Stimulated activated CD8-positive, alpha-beta memory T cell treated with anti-CD3 and anti-CD28 coated beads, Interleukin-15, amount 100 ng/mL, for 24 hours (primary cell): ENCODE results near the gene RYR2.

Source experiments
- DNase-seq: peaks from one replicate; pipeline ENCODE4 v3.0.0-alpha.2; 2020; ENCODE audit warnings: low read depth

Gene RYR2

DNA sequence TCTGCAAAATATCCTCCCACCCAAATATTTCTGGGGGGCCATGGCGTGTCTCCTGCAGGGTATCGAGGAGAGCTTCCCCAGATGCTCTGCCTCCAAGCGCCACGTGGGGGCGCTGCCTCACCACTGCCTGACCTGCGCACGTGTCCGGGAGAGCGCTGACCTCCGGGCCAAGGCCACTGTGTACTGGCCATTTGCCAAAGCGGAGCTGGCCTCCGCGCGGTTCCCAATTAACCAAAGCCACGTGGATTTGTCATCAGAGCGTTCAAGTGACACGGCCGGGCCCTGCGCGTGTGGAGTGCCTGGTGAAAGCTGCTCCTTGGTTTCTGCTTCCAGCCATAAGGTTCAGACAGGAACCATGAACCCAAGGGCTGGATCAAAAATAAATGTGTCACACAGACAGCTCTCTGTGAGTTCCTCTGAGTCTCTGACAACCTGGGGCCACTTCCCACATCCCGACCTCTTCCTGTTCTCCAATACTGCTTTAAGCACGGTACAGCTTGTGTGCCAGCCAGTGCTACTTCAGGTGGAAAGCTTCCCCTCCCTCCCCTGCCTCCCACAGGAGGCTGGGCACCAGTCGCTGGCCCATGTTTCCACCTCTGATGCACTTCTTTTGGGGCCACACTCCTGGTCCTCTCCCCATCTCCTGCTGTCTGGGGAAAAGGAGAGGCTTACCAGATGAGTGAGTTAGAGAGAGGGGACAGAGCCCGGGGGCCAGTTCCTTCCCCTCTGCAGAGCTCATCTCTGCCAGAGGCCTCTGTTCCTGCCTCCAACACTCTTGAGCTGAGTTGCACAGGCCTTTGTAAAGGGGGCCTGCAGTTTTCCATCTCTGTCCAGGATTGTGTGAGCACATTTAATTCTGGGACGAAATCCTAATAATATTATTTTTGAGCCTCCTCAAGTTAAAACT is 822.6 kb downstream of the RYR2 start:
- no peak for DNase-seq

GRCh38 chr1:237867380-237867888 is 825.5 kb downstream of the RYR2 start:
- DNase-seq = no peak

GRCh38 chr1:237868817-237869600 is 827.0 kb downstream of the RYR2 start:
- DNase-seq = no peak

- DNase-seq = no peak
These were observed 831.7 kb downstream of the RYR2 start for GRCh38 chr1:237873487-237874211.

DNA sequence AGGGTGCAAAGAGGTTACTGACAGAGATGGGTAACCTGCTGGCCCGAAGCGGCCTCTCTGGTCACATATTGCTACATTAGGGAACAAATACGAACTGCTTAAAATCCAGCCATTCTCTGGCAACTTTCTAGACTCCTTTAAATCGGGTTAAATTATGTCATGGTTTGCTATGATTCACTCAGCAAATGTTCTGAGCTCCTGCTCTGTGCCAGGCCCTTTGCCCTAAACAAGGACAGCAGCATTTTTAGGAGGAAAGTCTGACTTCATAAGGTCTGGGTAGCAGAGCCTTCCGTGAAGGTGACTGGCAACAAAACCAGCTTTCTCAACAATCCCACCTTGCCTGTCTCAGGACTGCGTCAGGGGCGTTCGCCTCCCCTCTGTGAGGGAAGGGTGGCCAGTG is 833.3 kb downstream of the RYR2 start:
- no peak for DNase-seq

- DNase-seq = no peak
These were observed 835.6 kb downstream of the RYR2 start for GRCh38 chr1:237877631-237878030.

DNA sequence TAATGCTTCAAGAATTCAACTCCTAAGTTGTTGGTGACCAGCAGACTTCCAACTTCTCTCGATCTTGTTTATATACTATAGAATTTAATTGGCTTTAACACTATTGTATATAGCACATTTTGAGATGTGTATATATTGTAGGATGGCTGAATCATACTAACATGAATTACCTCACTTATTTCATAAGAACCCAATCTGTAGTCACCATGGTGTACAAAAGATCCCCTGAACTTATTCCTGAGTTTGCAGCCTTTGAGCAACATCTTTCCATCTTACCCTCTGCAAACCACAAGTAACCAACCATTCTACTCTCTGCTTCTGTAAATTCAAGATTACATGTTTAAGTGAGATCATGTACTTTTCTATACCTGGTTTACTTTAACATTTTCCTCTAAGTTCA is 836.4 kb downstream of the RYR2 start:
- no peak for DNase-seq

GRCh38 chr1:237879195-237879594 is 837.2 kb downstream of the RYR2 start:
- DNase-seq = no peak
